HTR-8/SVneo (cell line): ENCODE data around the gene TMEM123.
"Not testable (repeated sequence)": the region's sequence is repeated elsewhere in the genome, so short reads cannot be mapped to it uniquely, and the experiment has no call there.

ENCODE experiments used
- DNase-seq: peaks from one replicate; pipeline ENCODE4 v3.0.0; 2011; ENCODE audit warnings: low spot score, mixed read lengths; ENCODE audit not compliant: insufficient read length
- FAIRE-seq: peaks from 2 replicates; lab custom pipeline; 2011; peaks lifted over from hg19 to GRCh38; lab: Jason Lieb, UNC

TMEM123 gene

GRCh38 chr11:102451681-102452460 is 694 bp downstream of the TMEM123 start:
- FAIRE-seq (peak; percentile 87), DNase-seq (peak; percentile 49)

- DNase-seq (no peak), FAIRE-seq (no peak)
These were observed 1.4 kb downstream of the TMEM123 start for GRCh38 chr11:102451041-102451680.

DNA sequence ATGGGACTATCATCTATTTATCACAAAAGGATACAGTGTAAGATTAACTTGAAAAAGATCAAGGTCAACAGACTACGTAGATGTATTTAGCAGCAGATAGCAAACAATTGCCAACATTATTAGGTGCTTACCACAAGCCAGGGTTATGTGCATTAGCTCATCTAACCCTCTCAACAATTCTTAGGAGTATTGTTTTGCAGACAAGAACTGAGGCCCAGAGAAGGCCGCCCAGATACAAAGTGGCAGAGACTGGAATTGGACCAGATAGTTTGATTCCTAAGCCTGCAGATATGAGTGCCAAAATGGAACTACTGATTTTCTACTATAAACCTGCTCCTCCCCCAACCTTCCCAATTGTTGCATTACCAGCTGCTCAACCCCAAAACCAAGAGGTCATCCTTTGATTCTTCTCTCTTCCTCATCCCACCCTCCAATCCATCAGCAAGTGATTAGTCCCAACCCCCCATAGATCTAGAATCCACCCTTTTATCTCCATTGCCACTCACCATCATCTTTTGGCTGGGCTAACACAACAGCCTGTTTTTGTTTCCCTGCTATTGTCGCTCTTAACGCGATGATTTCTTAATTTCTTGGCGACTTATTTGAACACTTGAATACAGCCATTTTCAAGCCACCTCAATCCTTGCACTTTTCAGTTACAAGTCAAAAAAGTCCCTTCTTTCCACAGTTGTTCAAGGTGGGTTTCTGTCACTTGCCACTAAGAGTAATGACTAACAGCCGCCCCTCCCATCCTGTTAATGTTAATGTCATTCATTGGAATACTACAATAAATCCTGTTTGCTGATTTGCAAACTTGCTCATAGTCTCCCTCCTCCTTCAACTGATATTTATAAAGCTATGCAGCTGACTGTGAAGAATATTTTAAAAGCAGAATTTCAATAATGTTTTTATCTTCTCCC is 2.7 kb downstream of the TMEM123 start:
- FAIRE-seq (peak; percentile 71), DNase-seq (no peak)

DNA sequence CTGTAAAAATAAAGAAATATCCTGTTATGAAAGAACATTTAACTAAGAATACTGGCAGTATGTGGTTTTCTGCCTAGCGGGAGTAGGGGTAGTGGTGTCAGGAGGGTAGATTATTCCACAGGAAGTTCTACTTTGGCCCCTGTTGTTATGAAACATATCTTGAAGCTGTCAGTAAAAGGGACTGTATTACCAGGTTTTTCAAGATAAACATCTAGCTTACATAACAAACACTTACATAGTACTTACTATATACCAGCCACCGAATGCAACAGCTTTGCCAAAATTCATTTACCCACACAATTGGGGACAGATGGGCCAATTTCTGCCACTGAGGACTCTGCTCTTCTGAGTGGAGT is 3.7 kb downstream of the TMEM123 start:
- no peak for FAIRE-seq
- no peak for DNase-seq

- FAIRE-seq (peak; percentile 65), DNase-seq (no peak)
These were observed 4.4 kb downstream of the TMEM123 start for GRCh38 chr11:102447941-102448868.

GRCh38 chr11:102447193-102447592 is 5.4 kb downstream of the TMEM123 start:
- FAIRE-seq: no peak
- no peak for DNase-seq

GRCh38 chr11:102446606-102447005 is 6.0 kb downstream of the TMEM123 start:
- FAIRE-seq: peak; percentile 95

DNA sequence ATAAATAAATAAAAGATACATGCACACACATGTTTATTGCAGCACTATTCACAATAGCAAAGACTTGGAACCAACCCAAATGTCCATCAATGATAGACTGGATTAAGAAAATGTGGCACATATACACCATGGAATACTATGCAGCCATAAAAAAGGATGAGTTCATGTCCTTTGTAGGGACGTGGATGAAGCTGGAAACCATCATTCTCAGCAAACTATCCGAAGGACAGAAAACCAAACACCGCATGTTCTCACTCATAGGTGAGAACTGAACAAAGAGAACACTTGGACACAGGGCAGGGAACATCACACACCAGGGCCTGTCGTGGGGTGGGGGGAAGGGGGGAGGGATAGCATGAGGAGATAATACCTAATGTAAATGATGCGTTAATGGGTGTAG is 7.9 kb downstream of the TMEM123 start:
- DNase-seq, FAIRE-seq: not testable (repeated sequence)

More at GRCh38 chr11:102446606-102447005, 6.0 kb downstream of the TMEM123 start:
- peak; percentile 84 for DNase-seq

GRCh38 chr11:102444142-102444541 is 8.4 kb downstream of the TMEM123 start:
- not testable (repeated sequence) for FAIRE-seq, DNase-seq

DNA sequence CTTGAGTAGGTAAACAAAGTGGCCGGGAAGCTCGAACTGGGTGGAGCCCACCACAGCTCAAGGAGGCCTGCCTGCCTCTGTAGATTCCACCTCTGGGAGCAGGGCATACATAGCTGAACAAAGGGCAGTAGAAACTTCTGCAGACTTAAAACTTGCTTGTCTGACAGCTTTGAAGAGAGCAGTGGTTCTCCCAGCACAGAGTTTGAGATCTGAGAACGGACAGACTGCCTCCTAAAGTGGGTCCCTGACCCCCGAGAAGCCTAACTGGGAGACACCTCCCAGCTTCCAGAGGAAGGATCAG is 13.6 kb downstream of the TMEM123 start:
- DNase-seq, FAIRE-seq: not testable (repeated sequence)

- FAIRE-seq (no peak), DNase-seq (no peak)
These were observed 14.1 kb downstream of the TMEM123 start for GRCh38 chr11:102438311-102439062.

DNA sequence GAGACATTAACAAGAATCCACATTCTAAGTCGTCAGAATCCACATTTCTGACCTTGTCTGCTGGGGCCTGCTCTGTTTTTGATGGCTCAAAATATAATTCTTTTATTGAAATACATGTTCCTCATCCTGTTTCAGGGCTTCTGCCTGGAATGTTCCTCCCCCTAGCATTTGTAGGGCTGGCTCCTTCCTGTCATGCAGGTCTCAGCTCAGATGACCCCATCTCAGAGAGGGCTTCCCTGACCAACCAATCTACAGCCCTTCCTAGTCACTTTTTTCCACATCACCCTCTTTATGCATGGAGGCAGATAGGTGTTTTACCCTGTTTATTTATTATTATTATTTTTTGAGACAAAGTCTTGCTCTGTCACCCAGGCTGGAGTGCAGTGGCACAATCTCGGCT is 14.8 kb downstream of the TMEM123 start:
- no peak for DNase-seq
- no peak for FAIRE-seq

DNA sequence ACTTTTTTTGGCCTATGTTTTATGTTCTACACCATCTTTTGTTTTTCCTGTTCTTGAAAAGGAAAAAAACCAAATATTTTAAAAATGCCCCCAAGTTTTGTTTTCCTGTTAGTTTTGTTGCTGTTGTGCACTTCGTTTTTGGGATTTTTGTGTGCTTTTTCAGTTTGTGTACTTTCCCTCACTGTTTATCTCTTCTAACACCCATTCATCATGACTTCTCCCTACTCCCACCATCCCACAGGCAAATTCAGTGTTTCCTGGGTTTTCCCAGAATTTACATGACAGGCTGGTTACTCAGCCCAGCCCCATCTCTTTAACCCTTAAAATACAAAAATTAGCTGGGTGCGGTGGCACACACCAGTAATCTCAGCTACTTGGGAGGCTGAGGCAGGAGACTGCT is 15.6 kb downstream of the TMEM123 start:
- no peak for FAIRE-seq
- DNase-seq: no peak

DNA sequence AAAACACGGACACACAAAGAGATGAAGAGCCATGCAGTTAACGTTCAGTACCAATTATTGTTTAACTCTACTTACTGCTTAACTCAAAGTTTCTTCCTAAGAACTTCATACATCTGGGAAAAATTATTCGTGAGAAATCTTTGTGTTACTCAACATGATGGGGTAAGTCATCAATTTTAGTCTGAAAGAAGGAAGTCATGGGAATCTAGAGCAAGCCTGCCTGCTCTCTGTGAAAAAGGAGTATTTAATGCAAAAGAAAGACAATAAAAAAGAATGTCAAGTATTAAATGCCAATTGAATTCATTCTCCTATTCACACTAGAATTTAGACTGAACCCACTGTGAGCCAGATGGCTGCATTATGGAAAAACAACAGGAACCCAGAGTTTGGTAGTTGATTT is 16.0 kb downstream of the TMEM123 start:
- no peak for DNase-seq
- no peak for FAIRE-seq

- FAIRE-seq (no peak), DNase-seq (no peak)
These were observed 16.9 kb downstream of the TMEM123 start for GRCh38 chr11:102435688-102436087.

DNA sequence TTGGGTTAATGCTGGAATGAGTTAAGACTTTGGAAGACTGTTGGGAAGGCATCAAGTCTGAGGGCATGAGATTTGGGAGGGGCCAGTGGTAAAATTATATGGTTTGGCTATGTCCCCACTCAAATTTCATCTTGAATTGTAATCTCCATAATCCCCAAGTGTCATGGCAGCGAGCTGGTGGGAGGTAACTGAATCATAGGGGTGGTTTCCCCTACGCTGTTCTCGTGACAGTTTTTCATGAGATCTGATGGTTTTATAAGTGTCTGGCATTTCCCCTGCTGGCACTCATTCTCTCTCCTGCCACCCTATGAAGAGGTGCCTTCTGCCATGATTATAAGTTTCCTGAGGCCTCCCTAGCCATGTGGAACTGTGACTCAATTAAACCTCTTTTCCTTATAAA is 19.0 kb downstream of the TMEM123 start:
- peak; percentile 26 for FAIRE-seq
- not testable (repeated sequence) for DNase-seq

- not testable (repeated sequence) for FAIRE-seq, DNase-seq
These were observed 20.0 kb downstream of the TMEM123 start for GRCh38 chr11:102432560-102432959.

- DNase-seq (no peak), FAIRE-seq (peak; percentile 23)
These were observed 21.2 kb downstream of the TMEM123 start for GRCh38 chr11:102431404-102431803.
